Embryonic facial prominence (tissue), 1 donor: Measurements from ENCODE around the gene RHOC.

Source experiments
- DNase-seq: peaks from one replicate; pipeline ENCODE4 v3.0.0-alpha.2; 2016; ENCODE audit errors: extremely low spot score

RHOC gene

DNA sequence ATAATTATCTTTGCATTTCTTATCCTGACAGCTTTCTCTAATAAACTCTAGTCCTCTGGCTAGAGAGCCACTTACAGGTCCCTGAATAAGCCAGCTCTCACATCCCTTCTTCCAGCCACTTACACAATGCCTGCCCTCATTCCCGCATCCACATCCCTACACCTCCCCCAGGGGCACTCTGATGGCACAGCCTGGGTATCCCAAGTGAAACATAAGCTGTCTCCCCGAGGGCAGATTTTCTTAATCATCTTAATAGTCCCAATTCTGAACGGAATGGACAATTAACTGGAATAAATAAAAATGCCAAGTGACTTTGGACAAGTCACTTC lies 4.9 kb downstream of the RHOC start:
- DNase-seq = no peak

DNA sequence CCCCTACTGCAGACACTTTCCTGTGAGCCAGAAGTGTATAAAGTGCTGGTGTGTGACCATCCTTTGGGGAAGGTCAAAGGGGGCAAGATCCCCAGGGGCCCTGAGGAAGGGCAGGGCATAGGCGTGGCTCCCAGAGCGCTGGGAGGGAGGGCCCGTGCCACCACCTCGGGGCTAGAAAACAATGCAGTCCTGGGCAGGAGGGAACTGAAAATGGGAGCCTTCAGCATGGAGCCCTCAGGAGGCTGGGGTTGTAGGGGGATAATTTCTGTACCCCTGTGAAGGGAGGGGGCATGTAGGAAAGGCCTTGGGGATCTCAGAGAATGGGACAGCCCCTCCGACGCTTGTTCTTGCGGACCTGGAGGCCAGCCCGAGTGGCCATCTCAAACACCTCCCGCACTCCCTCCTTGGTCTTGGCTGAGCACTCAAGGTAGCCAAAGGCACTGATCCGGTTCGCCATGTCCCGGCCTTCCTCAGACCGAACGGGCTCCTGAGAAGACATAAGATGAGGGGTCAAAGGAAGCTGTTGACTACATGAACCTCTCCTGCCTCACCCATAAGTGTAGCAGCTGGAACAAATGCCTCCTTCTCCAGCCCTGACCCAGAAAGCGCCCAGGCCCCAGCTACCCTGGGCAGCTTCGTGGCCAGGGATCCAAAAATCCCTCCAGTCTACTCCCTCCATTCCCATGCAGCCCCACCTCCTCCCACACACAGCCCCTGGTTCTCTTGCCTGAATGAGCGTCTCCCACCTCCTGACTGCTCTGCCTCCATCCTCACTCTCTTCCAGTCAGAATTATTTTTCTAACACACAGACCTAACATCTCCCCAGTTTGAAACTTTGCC lies 5.5 kb downstream of the RHOC start:
- DNase-seq = no peak

GRCh38 chr1:112700290-112701226 lies 6.4 kb downstream of the RHOC start:
- peak; percentile 79 for DNase-seq

DNA sequence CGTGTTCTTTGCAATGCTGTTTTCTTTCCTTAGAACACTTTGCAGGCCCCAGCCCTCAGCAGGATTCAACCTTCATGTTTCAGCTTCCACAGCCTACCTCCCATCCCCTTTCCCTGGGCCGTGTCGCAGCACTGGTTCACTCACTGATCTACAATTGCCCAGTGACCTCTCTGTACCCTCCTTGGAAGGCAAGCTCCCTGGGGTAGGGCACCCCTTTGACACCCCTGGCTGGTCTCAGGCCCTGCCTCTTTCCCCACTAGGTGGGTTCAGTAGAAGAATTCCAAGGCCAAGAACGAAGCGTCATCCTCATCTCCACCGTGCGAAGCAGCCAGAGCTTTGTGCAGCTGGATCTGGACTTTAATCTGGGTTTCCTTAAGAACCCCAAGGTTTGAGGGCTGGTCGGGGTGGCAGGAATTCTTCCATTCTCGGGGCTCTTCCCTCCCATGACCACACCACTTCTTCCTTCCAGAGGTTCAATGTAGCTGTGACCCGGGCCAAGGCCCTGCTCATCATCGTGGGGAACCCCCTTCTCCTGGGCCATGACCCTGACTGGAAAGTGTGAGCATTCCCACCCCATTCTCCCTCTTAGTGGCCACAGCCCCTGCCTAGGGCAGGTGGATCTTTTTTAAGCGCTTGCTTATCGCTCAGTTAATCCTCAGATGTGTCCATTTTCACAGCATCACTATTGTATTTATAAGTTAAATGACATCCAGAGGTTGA lies 7.3 kb downstream of the RHOC start:
- DNase-seq = no peak

DNA sequence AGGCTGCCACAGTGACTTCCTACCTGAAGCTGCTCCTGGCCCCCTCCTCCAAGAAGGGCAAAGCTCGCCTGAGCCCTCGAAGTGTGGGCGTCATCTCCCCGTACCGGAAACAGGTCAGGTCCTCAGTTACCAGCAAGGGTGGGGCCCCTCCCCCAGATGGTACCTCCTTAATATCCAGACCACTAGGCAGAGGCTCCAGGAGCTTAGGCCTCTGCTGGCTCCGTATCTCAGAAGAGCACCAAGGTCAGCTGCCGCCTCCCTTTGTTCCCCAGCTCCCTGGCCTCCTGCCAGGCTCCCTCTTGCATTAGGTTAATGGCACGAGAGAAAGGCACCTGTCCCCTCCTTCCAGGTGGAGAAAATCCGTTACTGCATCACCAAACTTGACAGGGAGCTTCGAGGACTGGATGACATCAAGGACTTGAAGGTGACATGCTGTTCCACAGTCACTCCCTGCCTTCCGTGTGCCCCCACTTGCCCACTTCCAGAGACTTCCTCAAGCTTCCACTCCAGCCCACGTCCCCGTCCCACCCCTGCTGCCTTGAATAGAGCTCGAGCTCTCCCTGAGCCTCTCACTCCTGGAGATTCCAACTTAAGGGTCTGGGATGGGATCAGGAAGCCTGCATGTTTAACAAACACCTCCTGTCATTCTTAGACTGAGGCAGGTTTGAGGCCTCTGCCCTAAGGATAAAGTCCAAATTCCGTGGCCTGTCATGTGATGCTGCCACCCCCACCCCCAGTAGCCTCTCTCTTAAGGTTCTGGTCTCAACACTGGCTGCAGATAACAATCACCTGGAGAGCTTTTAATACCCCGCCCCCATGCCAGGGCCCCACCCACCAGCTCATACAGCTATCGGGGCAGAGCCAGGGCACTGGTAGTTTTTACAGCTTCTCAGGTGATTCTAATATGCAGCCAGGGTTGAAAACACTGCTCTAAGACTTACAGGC lies 8.3 kb downstream of the RHOC start:
- DNase-seq = no peak

GRCh38 chr1:112697781-112698201 lies 9.1 kb downstream of the RHOC start:
- DNase-seq = no peak

DNA sequence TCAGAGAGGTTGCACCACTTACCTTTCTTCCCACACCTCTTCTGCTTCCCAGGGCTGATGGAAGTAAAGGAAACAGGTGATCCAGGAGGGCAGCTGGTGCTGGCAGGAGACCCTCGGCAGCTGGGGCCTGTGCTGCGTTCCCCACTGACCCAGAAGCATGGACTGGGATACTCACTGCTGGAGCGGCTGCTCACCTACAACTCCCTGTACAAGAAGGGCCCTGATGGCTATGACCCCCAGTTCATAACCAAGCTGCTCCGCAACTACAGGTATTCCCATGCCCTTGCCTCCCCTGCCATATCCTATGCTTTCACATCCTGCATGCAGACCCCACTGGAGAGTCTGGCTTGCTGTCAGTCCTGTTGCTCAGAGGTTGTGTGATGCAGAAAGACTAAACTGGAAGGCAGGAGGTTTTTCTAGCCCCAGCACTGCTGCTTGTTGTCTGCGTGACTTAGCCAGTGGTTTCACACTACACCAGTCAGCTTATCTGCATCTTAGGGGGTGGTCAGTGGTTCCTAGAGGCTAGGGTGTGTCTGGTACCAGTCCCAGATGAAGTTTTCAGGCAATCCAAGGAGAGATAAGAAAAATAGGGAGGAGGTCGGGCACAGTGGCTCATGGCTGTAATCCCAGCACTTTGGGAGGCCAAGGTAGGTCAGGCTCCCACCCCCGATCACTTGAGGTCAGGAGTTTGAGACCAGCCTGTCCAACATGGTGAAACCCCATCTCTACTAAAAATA lies 10.2 kb downstream of the RHOC start:
- no peak for DNase-seq

DNA sequence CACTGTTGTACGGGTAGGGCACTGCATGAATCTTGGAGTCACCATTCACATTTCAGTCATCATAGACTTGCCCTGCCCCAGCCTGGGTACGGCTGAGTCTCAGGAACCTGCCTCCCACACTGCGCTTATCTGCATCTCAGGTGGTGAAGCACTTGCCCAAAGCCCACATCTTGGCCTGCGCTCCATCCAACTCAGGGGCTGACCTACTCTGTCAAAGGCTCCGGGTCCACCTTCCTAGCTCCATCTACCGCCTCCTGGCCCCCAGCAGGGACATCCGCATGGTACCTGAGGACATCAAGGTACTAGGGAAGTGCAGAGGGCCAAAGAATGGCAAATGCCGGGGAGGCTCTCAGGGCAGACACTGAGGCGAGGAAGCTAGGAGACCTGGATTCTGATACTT lies 11.7 kb downstream of the RHOC start:
- no peak for DNase-seq

GRCh38 chr1:112694363-112694929 lies 12.5 kb downstream of the RHOC start:
- DNase-seq = no peak

- DNase-seq = no peak
Measured at GRCh38 chr1:112693821-112694220, 13.1 kb downstream of the RHOC start.

DNA sequence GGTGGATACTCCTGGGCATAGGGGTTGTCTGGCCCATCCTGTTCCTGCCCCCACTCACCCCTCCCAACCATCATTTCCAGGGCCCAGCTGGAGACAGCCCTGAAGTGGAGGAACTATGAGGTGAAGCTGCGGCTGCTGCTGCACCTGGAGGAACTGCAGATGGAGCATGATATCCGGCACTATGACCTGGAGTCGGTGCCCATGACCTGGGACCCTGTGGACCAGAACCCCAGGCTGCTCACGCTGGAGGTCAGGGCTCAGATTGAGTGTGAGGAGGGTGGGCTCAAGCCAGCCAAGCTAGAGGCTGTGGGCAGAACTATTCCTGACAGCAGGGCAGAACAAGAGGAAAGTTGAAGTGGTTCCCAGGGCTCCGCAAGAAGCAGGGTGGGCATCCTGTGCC lies 14.2 kb downstream of the RHOC start:
- no peak for DNase-seq

GRCh38 chr1:112689842-112690237 lies 17.1 kb downstream of the RHOC start:
- no peak for DNase-seq

GRCh38 chr1:112689196-112689841 lies 17.6 kb downstream of the RHOC start:
- DNase-seq = no peak

DNA sequence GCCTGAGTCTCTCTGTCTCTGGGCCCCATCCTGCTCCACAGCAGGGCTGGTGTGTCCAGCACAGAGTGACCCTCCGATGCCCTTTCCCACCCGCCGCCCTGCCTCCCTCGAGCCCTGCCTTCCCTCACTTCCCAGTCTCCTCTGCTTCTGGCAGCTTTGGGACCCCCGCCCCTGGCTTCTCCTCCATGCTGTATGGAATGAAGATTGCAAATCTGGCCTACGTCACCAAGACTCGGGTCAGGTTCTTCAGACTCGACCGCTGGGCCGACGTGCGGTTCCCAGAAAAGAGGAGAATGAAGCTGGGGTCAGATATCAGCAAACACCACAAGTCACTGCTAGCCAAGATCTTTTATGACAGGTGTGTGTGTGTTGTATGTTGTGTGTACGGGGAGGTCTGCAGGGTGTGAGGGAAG lies 18.1 kb downstream of the RHOC start:
- DNase-seq = no peak

GRCh38 chr1:112687785-112688496 lies 19.0 kb downstream of the RHOC start:
- DNase-seq = no peak

- no peak for DNase-seq
Measured at GRCh38 chr1:112687361-112687760, 19.6 kb downstream of the RHOC start.

- no peak for DNase-seq
Measured at GRCh38 chr1:112686835-112687234, 20.1 kb downstream of the RHOC start.

DNA sequence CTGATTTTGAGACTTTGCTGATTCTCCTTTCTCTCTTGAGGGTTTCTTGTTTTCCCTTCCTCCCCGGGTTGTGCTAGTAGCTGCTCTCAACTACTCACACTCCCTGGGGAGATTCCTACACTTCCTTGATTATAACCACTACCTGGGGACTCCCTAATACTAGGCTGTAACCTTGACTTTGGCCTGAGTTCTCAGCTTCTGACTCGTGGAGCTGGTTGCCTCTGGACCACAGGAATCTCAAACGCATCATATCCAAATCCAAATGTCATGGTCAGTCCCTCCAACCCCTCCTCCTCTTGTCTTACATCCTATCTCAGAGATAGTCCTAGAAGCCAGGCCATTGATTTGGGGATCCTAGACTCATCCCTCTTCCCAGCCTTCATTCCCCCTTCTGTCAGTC lies 20.5 kb downstream of the RHOC start:
- DNase-seq = no peak

DNA sequence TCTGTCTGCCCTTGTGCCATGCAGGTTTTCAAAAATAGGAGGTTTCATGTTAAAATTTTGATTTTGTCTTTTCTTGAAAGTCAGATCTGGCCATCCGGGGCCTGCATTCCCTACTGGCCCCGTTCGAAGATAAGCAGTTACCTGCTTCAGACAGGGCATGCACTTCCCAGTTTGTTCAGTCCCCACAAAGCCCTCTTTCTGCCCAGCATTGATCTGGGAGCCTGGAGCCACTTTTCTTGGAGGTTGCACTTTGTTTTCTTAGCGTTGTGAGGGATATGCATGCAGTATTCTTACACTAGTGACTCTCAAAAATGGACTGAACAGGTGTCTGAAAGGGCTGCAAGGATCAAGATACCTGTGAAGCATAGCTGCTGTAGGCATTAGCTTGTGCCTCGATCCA lies 21.0 kb downstream of the RHOC start:
- DNase-seq = no peak
